ENCODE results near the gene TSPAN11. TPM values are rescaled to one million over a fixed set of nuclear protein-coding genes. Genes with fewer than 3 reads are reported as not detected.

TSPAN11 gene
- total RNA-seq, 1 experiment from 2014 or later = 4.6 TPM

GRCh38 chr12:31017535-31017934 lies 91.0 kb downstream of the TSPAN11 start:
- peaks cover 27% of the 10 kb centered on the region for H3K9me3 Mint-ChIP-seq
- no peak for DNase-seq (ENCODE audit: low spot score)
- POLR2A ChIA-PET = no interaction called here
- peaks cover 30% of the 10 kb centered on the region for H3K4me1 Mint-ChIP-seq
- TF ChIP-seq NFE2L1 (CRISPR knock-in tag; IDR thresholded peaks at IDR 0.05) (no peak), ZBTB43 (CRISPR knock-in tag; IDR thresholded peaks at IDR 0.05) (peak; percentile 77; the same call in 1 of the 2 replicates)
- no peak; the same call in 1 of the 2 replicates for ATAC-seq
- H3K27ac Mint-ChIP-seq = peak overlapping the region; percentile 19; the same call in 1 of the 2 replicates
- peaks cover 14% of the 10 kb centered on the region for H3K36me3 Mint-ChIP-seq
- no peak overlapping the region for H3K4me3 Mint-ChIP-seq
- H3K27me3 Mint-ChIP-seq (ENCODE audit: low read depth) = no peaks in the 10 kb centered on the region; the same call in 1 of the 2 replicates
- CTCF ChIA-PET = no interaction called here

- TF ChIP-seq ZNF671 (CRISPR knock-in tag; IDR thresholded peaks at IDR 0.05) = no peak
- TF ChIP-seq GABPB1 (CRISPR knock-in tag; IDR thresholded peaks at IDR 0.05) = no peak
- TF ChIP-seq ZNF317 (CRISPR knock-in tag; IDR thresholded peaks at IDR 0.05; ENCODE audit: borderline replicate concordance, low read depth) = no peak
- no peak for TF ChIP-seq SMAD4 (CRISPR knock-in tag; IDR thresholded peaks at IDR 0.05)
- TF ChIP-seq E2F1 (CRISPR knock-in tag; IDR thresholded peaks at IDR 0.05) = no peak
- TF ChIP-seq CREM (CRISPR knock-in tag; IDR thresholded peaks at IDR 0.05) = no peak
- no peak for TF ChIP-seq NR1H2 (CRISPR knock-in tag; IDR thresholded peaks at IDR 0.05)
- TF ChIP-seq ZNF423 (CRISPR knock-in tag; IDR thresholded peaks at IDR 0.05) = no peak
- no peak for TF ChIP-seq ZNF121 (CRISPR knock-in tag; IDR thresholded peaks at IDR 0.05)
- TF ChIP-seq ZNF263 (CRISPR knock-in tag; IDR thresholded peaks at IDR 0.05; ENCODE audit: low read depth) = no peak
- TF ChIP-seq PREB (CRISPR knock-in tag; IDR thresholded peaks at IDR 0.05; ENCODE audit: borderline replicate concordance) = no peak
- TF ChIP-seq ZSCAN18 (CRISPR knock-in tag; IDR thresholded peaks at IDR 0.05) = no peak
- TF ChIP-seq MYBL2 (CRISPR knock-in tag; IDR thresholded peaks at IDR 0.05) = no peak
- TF ChIP-seq RORB (CRISPR knock-in tag; IDR thresholded peaks at IDR 0.05) = no peak
- no peak for TF ChIP-seq RELA (CRISPR knock-in tag; IDR thresholded peaks at IDR 0.05; ENCODE audit: borderline replicate concordance)
- TF ChIP-seq ETV6 (CRISPR knock-in tag; IDR thresholded peaks at IDR 0.05) = no peak
- no peak for TF ChIP-seq USF2 (CRISPR knock-in tag; IDR thresholded peaks at IDR 0.05)
- TF ChIP-seq AFF4 (CRISPR knock-in tag; IDR thresholded peaks at IDR 0.05; ENCODE audit: borderline replicate concordance) = no peak
- TF ChIP-seq ATF3 (CRISPR knock-in tag; conservative IDR thresholded peaks at IDR 0.05) = no peak
- TF ChIP-seq ATF6 (CRISPR knock-in tag; IDR thresholded peaks at IDR 0.05) = no peak
- peaks cover 30% of the 10 kb centered on the region for H3K4me1 Mint-ChIP-seq
- H3K27ac Mint-ChIP-seq = no peak overlapping the region
- peaks cover 14% of the 10 kb centered on the region for H3K36me3 Mint-ChIP-seq
- ChIA-PET CTCF (no interaction called here), POLR2A (no interaction called here)
- DNase-seq (ENCODE audit: low spot score) = no peak
- no peak overlapping the region for H3K4me3 Mint-ChIP-seq
- peaks cover 21% of the 10 kb centered on the region for H3K9me3 Mint-ChIP-seq
- ATAC-seq = no peak
- H3K27me3 Mint-ChIP-seq (ENCODE audit: low read depth) = no peaks in the 10 kb centered on the region; the same call in 1 of the 2 replicates
These were observed 91.7 kb downstream of the TSPAN11 start for GRCh38 chr12:31018106-31018789.
